B cell (primary cell): ENCODE measurements around the gene GCAT. TPM values are rescaled to one million over a fixed set of nuclear protein-coding genes. Genes with fewer than 3 reads are reported as not detected.

Source experiments
- polyA plus RNA-seq: library from polyadenylated mRNA; depleted of rRNA; stranded (reverse); fragments of >200 nt; gene quantifications from 2 replicates; pipeline ENCODE4 v1.2.3, GENCODE V29; 2012
- small RNA-seq: library from RNA; depleted of rRNA; stranded (forward); fragments of <200 nt; gene quantifications from one replicate; pipeline ENCODE3, GENCODE V24; 2012; ENCODE audit warnings: low replicate concordance, low read depth; ENCODE audit not compliant: insufficient read length
- total RNA-seq, 2 donors: library from RNA; stranded (reverse); fragments of 120-200 nt in 1 of 2; gene quantifications; 1 replicate in 1 of 2; 2 replicates in 1 of 2; pipeline versions ENCODE4 v1.2.3 to v1.2.4, GENCODE V29; 2013 to 2022

GCAT gene
- total and polyA plus RNA-seq, 2 donors (not counting 1 experiment from before 2014, with no cell fraction given) = 0.15 to 0.47 TPM

Small RNA genes within 50 kb of the gene (small RNA-seq; reads per million reads assigned to genes)
- not detected for gene MIR659

Other genes starting within 250 kb of the GCAT start
- not detected in 2 replicates for gene CDC42EP1, start 247.5 kb upstream of the GCAT start, total RNA-seq
- gene CDC42EP1, start 247.5 kb upstream of the GCAT start, polyA plus RNA-seq = 0.22 and 0.39 TPM in 2 replicates
- gene LGALS2, start 227.8 kb upstream of the GCAT start, total RNA-seq = not detected in 2 replicates
- 3.0 TPM in 1 of 2 replicates, not detected in the other for gene LGALS2, start 227.8 kb upstream of the GCAT start, polyA plus RNA-seq
- 146 and 154 TPM in 2 replicates for gene GGA1, start 199.1 kb upstream of the GCAT start, total RNA-seq
- gene GGA1, start 199.1 kb upstream of the GCAT start, polyA plus RNA-seq = 137 and 138 TPM in 2 replicates
- 41.1 and 44.0 TPM in 2 replicates for gene SH3BP1, start 168.3 kb upstream of the GCAT start, total RNA-seq
- gene SH3BP1, start 168.3 kb upstream of the GCAT start, polyA plus RNA-seq = 61.0 and 69.7 TPM in 2 replicates
- 16.6 and 16.9 TPM in 2 replicates for gene PDXP, start 149.2 kb upstream of the GCAT start, total RNA-seq
- 9.4 and 17.5 TPM in 2 replicates for gene PDXP, start 149.2 kb upstream of the GCAT start, polyA plus RNA-seq
- gene LGALS1, start 132.3 kb upstream of the GCAT start, total RNA-seq = 106 and 107 TPM in 2 replicates
- gene LGALS1, start 132.3 kb upstream of the GCAT start, polyA plus RNA-seq = 136 and 207 TPM in 2 replicates
- gene NOL12, start 121.6 kb upstream of the GCAT start, total RNA-seq = 34.7 and 38.5 TPM in 2 replicates
- gene NOL12, start 121.6 kb upstream of the GCAT start, polyA plus RNA-seq = 43.1 and 48.5 TPM in 2 replicates
- gene TRIOBP, start 110.9 kb upstream of the GCAT start, total RNA-seq = 47.2 and 47.5 TPM in 2 replicates
- gene TRIOBP, start 110.9 kb upstream of the GCAT start, polyA plus RNA-seq = 25.2 and 26.8 TPM in 2 replicates
- not detected in 2 replicates for gene GALR3, start 15.4 kb downstream of the GCAT start, total RNA-seq
- gene GALR3, start 15.4 kb downstream of the GCAT start, polyA plus RNA-seq = not detected in 2 replicates
- gene ANKRD54, start 36.4 kb downstream of the GCAT start, total RNA-seq = 18.1 and 20.3 TPM in 2 replicates
- 27.8 and 29.3 TPM in 2 replicates for gene ANKRD54, start 36.4 kb downstream of the GCAT start, polyA plus RNA-seq
- gene EIF3L, start 41.5 kb downstream of the GCAT start, total RNA-seq = 526 and 560 TPM in 2 replicates
- 367 and 430 TPM in 2 replicates for gene EIF3L, start 41.5 kb downstream of the GCAT start, polyA plus RNA-seq
- gene MICALL1, start 98.4 kb downstream of the GCAT start, total RNA-seq = 34.6 and 34.9 TPM in 2 replicates
- gene MICALL1, start 98.4 kb downstream of the GCAT start, polyA plus RNA-seq = 21.0 and 22.8 TPM in 2 replicates
- gene C22orf23, start 145.7 kb downstream of the GCAT start, total RNA-seq = not detected in 2 replicates
- not detected in 2 replicates for gene C22orf23, start 145.7 kb downstream of the GCAT start, polyA plus RNA-seq
- gene POLR2F, start 145.8 kb downstream of the GCAT start, total RNA-seq = 39.3 and 41.8 TPM in 2 replicates
- 37.9 and 49.6 TPM in 2 replicates for gene POLR2F, start 145.8 kb downstream of the GCAT start, polyA plus RNA-seq
- gene SOX10, start 176.6 kb downstream of the GCAT start, total RNA-seq = not detected in 2 replicates
- not detected in 2 replicates for gene SOX10, start 176.6 kb downstream of the GCAT start, polyA plus RNA-seq
- 30.9 and 34.2 TPM in 2 replicates for gene PICK1, start 249.5 kb downstream of the GCAT start, total RNA-seq
- 37.4 and 47.9 TPM in 2 replicates for gene PICK1, start 249.5 kb downstream of the GCAT start, polyA plus RNA-seq